NCI-H2029 (cell line): ENCODE results near the gene DMD.
"Not testable (repeated sequence)": the region's sequence is repeated elsewhere in the genome, so short reads cannot be mapped to it uniquely, and the experiment has no call there.

ENCODE experiments used
- DNase-seq: peaks from one replicate; lab custom pipeline; 2025; lab: John Stamatoyannopoulos, UW

Gene DMD

GRCh38 chrX:32599156-32599555 is 612.2 kb downstream of the DMD start:
- no peak for DNase-seq

GRCh38 chrX:32598707-32599106 is 612.6 kb downstream of the DMD start:
- DNase-seq = no peak

GRCh38 chrX:32597777-32598176 is 613.6 kb downstream of the DMD start:
- DNase-seq = no peak

- no peak for DNase-seq
These were observed 618.6 kb downstream of the DMD start for GRCh38 chrX:32592786-32593185.

- no peak for DNase-seq
These were observed 619.8 kb downstream of the DMD start for GRCh38 chrX:32591589-32591988.

GRCh38 chrX:32582729-32583128 is 628.6 kb downstream of the DMD start:
- DNase-seq = no peak

GRCh38 chrX:32576885-32577284 is 634.5 kb downstream of the DMD start:
- no peak for DNase-seq

GRCh38 chrX:32572644-32573043 is 638.7 kb downstream of the DMD start:
- DNase-seq = no peak

GRCh38 chrX:32571579-32571978 is 639.8 kb downstream of the DMD start:
- DNase-seq = no peak

GRCh38 chrX:32562261-32562660 is 649.1 kb downstream of the DMD start:
- no peak for DNase-seq

- no peak for DNase-seq
These were observed 666.2 kb downstream of the DMD start for GRCh38 chrX:32545101-32545500.

- DNase-seq = no peak
These were observed 672.8 kb downstream of the DMD start for GRCh38 chrX:32538554-32538953.

- no peak for DNase-seq
These were observed 677.5 kb downstream of the DMD start for GRCh38 chrX:32533848-32534247.

GRCh38 chrX:32532262-32532661 is 679.1 kb downstream of the DMD start:
- no peak for DNase-seq

- DNase-seq = peak; percentile 14
These were observed 680.4 kb downstream of the DMD start for GRCh38 chrX:32530802-32531403.

- not testable (repeated sequence) for DNase-seq
These were observed 682.9 kb downstream of the DMD start for GRCh38 chrX:32528451-32528850.

GRCh38 chrX:32525234-32525633 is 686.1 kb downstream of the DMD start:
- DNase-seq = no peak

GRCh38 chrX:32524385-32524784 is 687.0 kb downstream of the DMD start:
- no peak for DNase-seq

GRCh38 chrX:32520789-32521188 is 690.6 kb downstream of the DMD start:
- DNase-seq = no peak

GRCh38 chrX:32514986-32515385 is 696.4 kb downstream of the DMD start:
- DNase-seq = no peak

- DNase-seq = no peak
These were observed 709.7 kb downstream of the DMD start for GRCh38 chrX:32501606-32502005.

- no peak for DNase-seq
These were observed 714.7 kb downstream of the DMD start for GRCh38 chrX:32496671-32497070.

GRCh38 chrX:32495855-32496254 is 715.5 kb downstream of the DMD start:
- DNase-seq = no peak

GRCh38 chrX:32489125-32489524 is 722.2 kb downstream of the DMD start:
- no peak for DNase-seq
